Right lung (tissue), 5 donors: Measurements from ENCODE around the gene LSR. TPM values are rescaled to one million over a fixed set of nuclear protein-coding genes. Genes with fewer than 3 reads are reported as not detected.

Source experiments
- polyA plus RNA-seq, 5 donors: library from polyadenylated mRNA; unstranded; fragments of 120-200 nt; gene quantifications; one replicate each; pipeline versions ENCODE4 v1.2.1 to v1.2.3, GENCODE V29; 2013; ENCODE audit warnings: inconsistent platforms in 1 of 5, low replicate concordance in 1 of 5; ENCODE audit not compliant: insufficient read length in 5 of 5, insufficient read depth in 1 of 5

The LSR gene
- polyA plus RNA-seq, 5 donors, result 43.5 to 76.2 (median 54.3) TPM

Other genes starting within 250 kb of the LSR start
- 100 to 1,000 TPM in 3 of 5 donors, 10 to 100 TPM in 2; 87.3 to 123 (median 118) TPM for gene GRAMD1A, start 248.7 kb upstream of the LSR start, polyA plus RNA-seq
- gene SCN1B, start 218.5 kb upstream of the LSR start, polyA plus RNA-seq, result 1 to 10 TPM in 4 of 5 donors, under 1 TPM in 1; 0.69 to 1.5 (median 1.2) TPM
- gene HPN, start 207.3 kb upstream of the LSR start, polyA plus RNA-seq, result 10 to 100 TPM; 21.3 to 48.5 (median 32.1) TPM
- gene FXYD3, start 133.2 kb upstream of the LSR start, polyA plus RNA-seq, result 10 to 100 TPM; 19.9 to 48.0 (median 20.8) TPM
- gene LGI4, start 113.9 kb upstream of the LSR start, polyA plus RNA-seq, result 1 to 10 TPM; 2.3 to 3.0 (median 2.9) TPM
- 10 to 100 TPM; 39.2 to 70.2 (median 57.5) TPM for gene FXYD1, start 110.2 kb upstream of the LSR start, polyA plus RNA-seq
- 1 to 10 TPM in 3 of 5 donors, under 1 TPM in 2; 0.36 to 1.4 (median 1.2) TPM for gene FXYD7, start 105.7 kb upstream of the LSR start, polyA plus RNA-seq
- gene FXYD5, start 94.3 kb upstream of the LSR start, polyA plus RNA-seq, result 10 to 100 TPM; 22.2 to 35.0 (median 30.1) TPM
- under 1 TPM in 2 of 5 donors, not detected in 3; 0.09 to 0.18 TPM for gene FAM187B, start 20.3 kb upstream of the LSR start, polyA plus RNA-seq
- gene USF2, start 20.0 kb downstream of the LSR start, polyA plus RNA-seq, result 100 to 1,000 TPM; 120 to 179 (median 153) TPM
- gene HAMP, start 33.5 kb downstream of the LSR start, polyA plus RNA-seq, result under 1 TPM; 0.21 to 0.77 (median 0.26) TPM
- 10 to 100 TPM in 2 of 5 donors, 1 to 10 TPM in 3; 1.4 to 15.2 (median 2.8) TPM for gene MAG, start 43.2 kb downstream of the LSR start, polyA plus RNA-seq
- 10 to 100 TPM in 2 of 5 donors, 1 to 10 TPM in 3; 5.3 to 61.8 (median 8.3) TPM for gene CD22, start 80.2 kb downstream of the LSR start, polyA plus RNA-seq
- gene FFAR1, start 98.9 kb downstream of the LSR start, polyA plus RNA-seq, result under 1 TPM in 3 of 5 donors, not detected in 2; 0.10 to 0.49 (median 0.44) TPM
- under 1 TPM in 3 of 5 donors, not detected in 2; 0.29 to 0.39 (median 0.29) TPM for gene FFAR3, start 109.5 kb downstream of the LSR start, polyA plus RNA-seq
- gene GPR42, start 122.1 kb downstream of the LSR start, polyA plus RNA-seq, result under 1 TPM in 2 of 5 donors, not detected in 3; 0.10 to 0.25 TPM
- under 1 TPM; 0.19 to 0.49 (median 0.34) TPM for gene FFAR2, start 199.3 kb downstream of the LSR start, polyA plus RNA-seq
- gene KRTDAP, start 241.5 kb downstream of the LSR start, polyA plus RNA-seq, result 1 to 10 TPM in 4 of 5 donors, under 1 TPM in 1; 0.69 to 1.8 (median 1.4) TPM